Neutrophil (primary cell): ENCODE results near the gene TNPO1.

Source experiments
- H3K27ac ChIP-seq: fragments of 200-600 bp; sonication (generic); 2 replicates; pipeline ENCODE4 v1.5.1; 2016; ENCODE audit warnings: mild to moderate bottlenecking, moderate library complexity
- H3K27me3 ChIP-seq: fragments of 200-600 bp; sonication (generic); 2 replicates; pipeline ENCODE4 v1.6.0; 2016; ENCODE audit warnings: mild to moderate bottlenecking
- H3K36me3 ChIP-seq: fragments of 200-600 bp; sonication (generic); 2 replicates; pipeline ENCODE4 v1.5.1; 2017
- H3K4me1 ChIP-seq, 2 experiments: fragments of 200-600 bp in 1 of 2; sonication (generic) in 1 of 2; 1 replicate in 1 of 2; 2 replicates in 1 of 2; pipeline versions ENCODE4 v1.5.1 to v1.6.1; 2013 to 2016; ENCODE audit warnings: low read depth in 1 of 2, low read length in 1 of 2, mild to moderate bottlenecking in 1 of 2, moderate library complexity in 1 of 2; ENCODE audit not compliant: control insufficient read depth in 1 of 2, insufficient read depth in 1 of 2
- H3K4me3 ChIP-seq, 2 experiments: fragments of 200-600 bp in 1 of 2; sonication (generic) in 1 of 2; 1 replicate in 1 of 2; 2 replicates in 1 of 2; pipeline ENCODE4 v1.5.1; 2013 to 2016; ENCODE audit warnings: low read depth in 1 of 2, low read length in 1 of 2, mild to moderate bottlenecking in 1 of 2, moderate library complexity in 1 of 2
- H3K9me3 ChIP-seq: fragments of 200-600 bp; sonication (generic); 2 replicates; pipeline ENCODE4 v1.5.1; 2016
- CTCF ChIP-seq: fragments of 200-600 bp; sonication (generic); IDR thresholded peaks from 2 replicates; pipeline ENCODE4 v1.5.1; 2016; ENCODE audit warnings: antibody characterized with exemption

TNPO1 gene

GRCh38 chr5:72850113-72850512, 33.7 kb downstream of the TNPO1 start:
- Histone ChIP-seq H3K36me3 (peaks cover 9% of the 10 kb centered on the region), H3K4me1 (peaks cover 47 to 57% of the 10 kb centered on the region in 2 experiments), H3K9me3 (no peaks in the 10 kb centered on the region), H3K27me3 (no peaks in the 10 kb centered on the region), H3K4me3 (peak overlapping the region in 1 of 2 experiments; percentile 63), H3K27ac (no peak overlapping the region)
- no peak for TF ChIP-seq CTCF

DNA sequence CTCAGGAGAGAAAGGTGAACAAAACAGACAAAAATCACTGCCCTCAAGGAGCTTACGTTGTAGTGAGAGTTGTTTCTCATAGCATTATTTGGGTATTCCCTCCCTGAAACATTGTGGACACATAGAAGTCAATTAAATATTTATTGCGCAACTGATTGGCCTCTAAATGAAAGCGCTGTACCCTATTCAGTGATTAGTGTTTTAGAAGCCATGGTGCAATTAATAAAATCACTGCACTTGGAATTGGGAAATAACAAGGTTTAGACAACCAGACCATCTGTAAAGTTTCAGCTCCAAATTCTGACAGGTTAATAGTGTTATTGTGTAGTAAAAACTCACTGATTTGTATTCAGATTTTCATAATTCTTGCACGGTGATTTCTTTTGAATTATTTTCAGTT, 35.9 kb downstream of the TNPO1 start:
- Histone ChIP-seq H3K27ac (no peak overlapping the region), H3K4me1 (peaks cover 27 to 36% of the 10 kb centered on the region in 2 experiments), H3K36me3 (peaks cover 30% of the 10 kb centered on the region), H3K27me3 (no peaks in the 10 kb centered on the region), H3K9me3 (no peaks in the 10 kb centered on the region), H3K4me3 (no peak overlapping the region)
- TF ChIP-seq CTCF, result no peak

DNA sequence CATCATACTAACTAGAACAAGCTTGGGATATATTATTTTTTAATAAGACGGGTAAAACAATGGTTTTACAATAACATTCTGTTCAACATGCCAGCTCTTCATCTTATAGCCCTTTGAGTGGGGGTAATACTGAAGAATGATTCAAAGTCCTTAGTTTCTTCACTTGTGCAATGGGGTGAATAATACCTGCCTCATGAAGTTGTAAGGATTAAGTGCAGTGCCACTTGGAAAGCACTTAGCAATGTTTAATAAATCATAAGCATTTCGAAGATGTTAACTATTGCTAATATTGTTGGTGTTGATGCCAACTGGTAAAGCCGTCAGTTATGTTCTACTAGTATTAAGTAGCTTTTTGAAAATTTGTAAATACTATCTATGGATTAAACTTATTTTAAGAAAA, 38.0 kb downstream of the TNPO1 start:
- H3K4me3 ChIP-seq, result no peak overlapping the region
- peaks cover 15 to 24% of the 10 kb centered on the region in 2 experiments for H3K4me1 ChIP-seq
- no peaks in the 10 kb centered on the region for H3K9me3 ChIP-seq
- no peak for TF ChIP-seq CTCF
- no peaks in the 10 kb centered on the region for H3K27me3 ChIP-seq
- no peak overlapping the region for H3K27ac ChIP-seq
- H3K36me3 ChIP-seq, result peaks cover 36% of the 10 kb centered on the region

DNA sequence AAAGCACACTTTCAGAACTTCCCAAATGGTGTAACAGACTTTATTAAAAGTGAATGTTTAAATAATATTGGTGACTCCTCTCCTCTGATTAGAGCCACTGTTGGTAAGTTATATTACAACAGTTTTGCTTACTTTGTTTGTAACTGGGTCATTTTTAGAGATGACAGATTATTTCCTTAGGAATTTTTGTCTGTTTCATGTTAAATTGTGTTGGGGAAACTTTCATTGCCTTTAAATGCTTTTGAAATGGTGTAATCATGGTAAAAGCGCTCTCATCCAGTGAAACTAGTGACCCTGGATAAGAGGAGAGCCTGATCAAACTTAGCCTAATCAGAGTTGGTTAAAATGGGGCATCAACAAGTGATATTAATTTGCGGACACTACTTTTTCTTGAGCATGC, 39.4 kb downstream of the TNPO1 start:
- no peaks in the 10 kb centered on the region for H3K9me3 ChIP-seq
- no peak overlapping the region for H3K27ac ChIP-seq
- H3K36me3 ChIP-seq, result peaks cover 40% of the 10 kb centered on the region
- H3K4me1 ChIP-seq, result peaks cover 1 to 10% of the 10 kb centered on the region in 2 experiments
- H3K27me3 ChIP-seq, result no peaks in the 10 kb centered on the region
- TF ChIP-seq CTCF, result no peak
- H3K4me3 ChIP-seq, result no peak overlapping the region

- no peak overlapping the region for H3K27ac ChIP-seq
- H3K4me1 ChIP-seq, result no peaks in the 10 kb centered on the region
- H3K36me3 ChIP-seq, result peaks cover 52% of the 10 kb centered on the region
- H3K9me3 ChIP-seq, result no peaks in the 10 kb centered on the region
- H3K27me3 ChIP-seq, result no peaks in the 10 kb centered on the region
- H3K4me3 ChIP-seq, result no peak overlapping the region
- TF ChIP-seq CTCF, result no peak
These were observed 40.9 kb downstream of the TNPO1 start for GRCh38 chr5:72857396-72857795.

DNA sequence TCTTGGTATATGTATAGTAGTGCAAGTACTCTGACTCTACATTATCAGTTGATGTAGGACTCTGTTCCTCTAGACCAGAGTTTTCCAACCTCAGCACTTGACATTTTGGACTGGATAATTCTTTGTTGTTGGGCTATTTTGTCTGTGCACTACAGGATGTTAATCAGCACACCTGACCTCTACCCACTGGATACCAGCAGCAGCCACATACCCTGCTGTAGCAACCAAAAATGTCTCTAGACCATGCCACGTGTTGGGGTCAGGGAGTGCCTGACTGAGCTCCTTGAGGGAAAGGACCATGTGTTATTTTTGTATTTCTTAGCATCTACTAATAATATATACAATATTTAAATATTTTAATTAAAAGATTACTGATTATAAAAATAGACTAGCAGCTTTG, 42.7 kb downstream of the TNPO1 start:
- no peak overlapping the region for H3K4me3 ChIP-seq
- no peaks in the 10 kb centered on the region for H3K27me3 ChIP-seq
- no peaks in the 10 kb centered on the region for H3K9me3 ChIP-seq
- H3K27ac ChIP-seq, result no peak overlapping the region
- H3K36me3 ChIP-seq, result peaks cover 61% of the 10 kb centered on the region
- H3K4me1 ChIP-seq, result no peaks in the 10 kb centered on the region
- TF ChIP-seq CTCF, result no peak
